ENCODE results near the gene ITGBL1.
A peak's percentile ranks its signal among the peaks of the same experiment; 100 is the strongest.

Gene ITGBL1

DNA sequence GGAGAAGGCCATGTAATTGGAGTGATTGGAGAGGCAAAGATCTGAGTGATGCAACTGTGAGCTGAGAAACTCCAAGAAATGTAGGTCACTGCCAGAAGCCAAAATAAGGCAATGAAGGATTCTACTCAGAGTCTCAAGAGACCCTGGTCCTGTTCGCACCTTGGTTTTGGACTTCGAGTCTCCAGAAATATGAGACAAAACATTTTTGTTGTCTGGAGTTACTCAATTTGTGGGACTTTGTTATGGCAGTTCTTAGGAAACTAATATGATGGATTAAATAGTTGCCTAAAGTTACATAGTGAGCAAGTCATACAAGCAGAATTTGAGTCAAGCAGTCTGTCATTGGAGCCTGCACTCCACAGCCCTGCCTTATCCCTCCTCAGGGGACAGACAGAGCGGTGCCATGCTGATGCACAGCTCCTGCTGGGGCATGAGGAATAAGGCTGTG is 104.2 kb downstream of the ITGBL1 start:
- no peak for DNase-seq

DNA sequence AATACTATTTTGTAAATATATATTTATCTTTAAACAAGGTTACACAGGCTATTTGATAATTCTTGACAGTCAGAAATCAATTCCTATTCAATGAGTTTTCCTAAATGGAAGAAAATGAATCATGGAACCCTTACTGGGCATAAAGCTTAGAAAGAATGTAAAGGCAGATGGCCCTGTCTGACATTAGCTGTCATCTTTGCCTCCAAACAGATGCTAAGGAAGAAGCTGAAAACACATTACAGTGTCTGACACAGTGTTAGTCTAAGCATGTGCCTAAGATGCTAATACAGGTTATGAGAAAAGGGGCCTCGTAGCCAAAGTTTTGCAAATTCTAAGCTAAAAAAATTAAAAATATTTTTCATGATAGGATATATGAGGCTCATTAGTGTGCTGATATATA is 112.8 kb downstream of the ITGBL1 start:
- DNase-seq, result no peak

DNA sequence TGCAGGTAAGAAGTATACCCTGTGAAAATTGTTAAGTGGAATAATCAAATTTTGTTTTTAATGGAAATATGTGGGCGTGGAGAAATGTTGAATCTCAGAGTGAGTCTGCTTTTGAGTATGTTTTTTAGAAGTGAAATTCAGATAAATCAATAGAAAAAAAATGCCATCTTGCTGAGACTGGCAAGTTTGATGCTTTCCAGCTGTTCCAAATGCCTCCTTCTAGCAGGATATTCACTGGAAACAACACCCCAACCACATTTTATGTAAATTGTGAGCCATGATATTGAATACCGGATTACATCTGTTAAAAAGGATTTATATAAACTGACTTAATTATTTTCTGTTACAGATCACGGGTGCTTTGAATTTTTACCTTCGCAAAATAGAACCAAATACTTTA is 115.4 kb downstream of the ITGBL1 start:
- no peak for DNase-seq

DNA sequence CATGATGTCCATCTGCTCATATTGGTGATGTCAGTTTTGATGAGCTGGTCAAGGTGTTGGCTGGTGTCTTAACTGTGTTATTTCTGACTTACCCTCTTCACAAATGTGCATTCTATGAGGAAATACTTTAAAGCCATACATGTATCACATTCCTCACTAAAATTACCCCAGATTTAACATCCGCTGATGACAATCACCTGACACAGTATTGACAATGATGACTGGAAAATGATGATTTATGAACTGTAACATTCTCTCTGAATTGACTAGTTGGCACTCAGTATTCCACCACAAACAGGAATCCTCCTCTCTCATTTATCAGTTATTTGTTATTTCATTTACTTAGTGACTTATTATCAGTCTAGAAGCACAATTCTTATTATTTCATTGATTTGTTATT is 117.3 kb downstream of the ITGBL1 start:
- DNase-seq, result no peak

DNA sequence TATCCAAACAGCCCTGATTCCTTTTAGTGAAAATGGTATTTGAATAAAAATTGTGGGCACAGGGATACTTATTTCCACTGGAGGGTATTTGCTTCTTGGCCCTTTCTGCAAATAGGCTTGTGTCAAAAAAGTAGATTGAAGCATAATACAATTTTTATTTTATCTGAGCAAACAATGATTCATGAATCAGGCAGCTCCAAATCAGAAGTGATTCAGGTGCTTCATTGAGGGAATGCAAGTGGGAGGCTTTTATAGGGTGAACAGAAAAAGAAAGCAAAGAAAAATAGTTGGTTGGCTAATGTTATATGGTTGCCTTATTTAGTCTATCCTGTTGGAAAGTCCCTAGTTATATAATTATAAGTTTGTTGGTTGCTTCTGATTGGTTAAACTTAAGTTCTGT is 117.9 kb downstream of the ITGBL1 start:
- DNase-seq, result no peak

DNA sequence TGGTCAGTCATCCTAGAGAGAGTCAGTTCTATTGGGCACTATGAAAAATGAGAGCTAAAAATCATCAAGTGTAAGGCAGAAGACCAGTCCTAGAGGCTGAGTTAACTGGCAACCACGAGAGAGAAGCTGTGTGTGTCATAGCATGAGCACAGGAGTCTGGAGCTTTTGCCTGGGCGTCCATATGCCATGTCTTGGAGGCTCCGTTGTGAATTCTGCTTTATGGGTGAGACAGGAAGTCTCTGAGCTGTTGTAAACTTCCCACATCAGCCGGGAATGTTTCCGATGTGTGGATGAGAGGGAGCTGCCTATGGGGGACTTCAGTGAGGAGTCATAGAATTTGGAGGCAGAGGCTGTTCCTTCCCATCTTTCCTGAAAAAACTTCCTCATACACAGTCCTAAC is 120.0 kb downstream of the ITGBL1 start:
- no peak for DNase-seq

DNA sequence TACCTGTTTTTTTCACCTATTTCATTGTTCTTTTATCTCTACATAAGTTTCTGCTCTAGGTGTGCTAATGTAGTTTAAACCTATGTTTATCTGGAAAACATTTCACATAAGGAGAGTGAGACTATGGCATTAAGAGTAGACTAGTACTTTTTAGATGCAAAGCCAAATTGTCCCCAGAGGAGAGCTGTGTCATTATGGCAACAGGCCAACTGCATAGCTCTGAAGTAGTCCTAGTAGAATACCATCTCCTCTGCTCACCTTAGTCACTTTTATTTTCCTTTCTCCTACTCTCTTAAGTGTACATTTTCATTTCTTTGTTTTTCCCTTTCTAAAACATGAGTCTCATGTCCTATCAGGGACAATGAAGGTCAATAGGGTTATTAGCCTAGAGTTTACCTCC is 123.1 kb downstream of the ITGBL1 start:
- DNase-seq, result no peak

DNA sequence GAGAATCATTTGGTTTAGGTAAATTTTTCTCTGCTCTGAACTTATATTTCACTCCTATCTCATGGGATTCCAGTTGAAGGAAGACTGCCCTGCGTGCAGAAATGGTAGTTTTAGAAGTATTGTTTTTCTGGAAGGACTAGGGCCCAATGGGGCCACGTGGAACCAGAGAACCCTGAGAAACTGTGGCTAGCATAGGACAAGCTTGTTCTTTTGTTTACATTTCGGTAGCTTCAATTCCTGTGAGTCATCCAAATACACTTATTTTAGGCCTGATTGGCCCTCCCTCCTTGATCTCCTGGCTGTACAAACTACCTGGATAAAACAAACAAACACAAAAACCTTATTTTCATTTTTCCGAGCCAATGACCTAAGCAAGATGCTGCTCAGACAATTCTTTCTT is 124.0 kb downstream of the ITGBL1 start:
- DNase-seq, result no peak

DNA sequence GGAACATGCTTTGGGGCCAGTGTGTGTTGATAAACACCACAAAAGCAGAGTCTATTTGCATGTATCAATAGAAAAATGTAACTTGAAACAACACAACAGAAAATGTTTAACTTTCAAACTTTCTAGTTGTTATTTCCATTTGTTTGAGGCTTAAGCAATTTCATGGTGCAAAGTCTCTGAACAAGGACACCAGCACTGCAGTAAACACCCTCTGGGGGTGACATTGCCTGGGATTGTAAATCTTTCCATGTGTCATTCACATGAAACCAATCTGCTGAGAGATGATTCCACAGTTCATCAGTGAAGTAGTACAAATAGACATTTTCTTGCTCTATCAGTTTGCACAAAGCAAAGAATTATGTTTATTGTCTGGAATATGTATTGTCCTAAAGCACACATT is 124.5 kb downstream of the ITGBL1 start:
- no peak for DNase-seq

DNA sequence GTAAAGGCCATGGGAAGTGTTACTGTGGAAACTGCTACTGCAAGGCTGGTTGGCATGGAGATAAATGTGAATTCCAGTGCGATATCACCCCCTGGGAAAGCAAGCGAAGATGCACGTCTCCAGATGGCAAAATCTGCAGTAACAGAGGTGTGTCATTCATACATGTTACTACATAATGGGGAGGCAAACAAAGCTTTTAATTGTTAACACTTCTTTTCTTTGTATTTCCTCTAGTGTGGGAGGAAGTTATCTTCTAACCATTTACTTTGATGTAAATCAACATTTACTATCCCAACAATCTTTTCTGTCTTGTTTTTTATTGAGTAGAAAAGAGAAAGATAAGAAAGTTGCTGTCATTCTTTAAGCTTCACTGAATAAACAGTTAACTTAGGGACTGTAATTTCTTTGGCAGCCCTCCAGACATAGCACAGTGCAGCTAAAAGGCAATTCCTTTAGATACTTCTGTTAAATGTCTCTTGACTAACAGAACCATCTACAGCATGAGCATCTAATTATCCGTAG is 126.9 kb downstream of the ITGBL1 start:
- DNase-seq, result peak in 5 of 51 donors; percentile 5 to 48 (median 7)

DNA sequence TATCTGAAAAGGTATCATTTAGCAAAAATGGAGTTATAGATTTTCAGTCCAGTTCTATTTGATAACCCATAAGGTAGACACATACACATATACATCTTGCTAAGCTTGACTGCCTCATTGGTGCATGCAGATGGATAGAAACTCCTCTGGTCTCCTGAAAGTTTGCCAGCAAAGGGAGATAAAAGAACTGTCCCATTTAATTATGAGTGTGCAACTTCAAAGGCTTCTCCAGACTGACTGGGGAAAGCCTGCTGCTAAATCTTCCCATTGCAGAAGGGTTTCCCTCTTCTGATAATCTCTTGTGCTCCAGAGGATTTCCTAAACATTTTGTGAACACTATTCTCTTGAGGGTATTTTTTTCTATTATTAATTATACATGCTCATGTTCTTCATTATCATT is 131.9 kb downstream of the ITGBL1 start:
- DNase-seq, result no peak

DNA sequence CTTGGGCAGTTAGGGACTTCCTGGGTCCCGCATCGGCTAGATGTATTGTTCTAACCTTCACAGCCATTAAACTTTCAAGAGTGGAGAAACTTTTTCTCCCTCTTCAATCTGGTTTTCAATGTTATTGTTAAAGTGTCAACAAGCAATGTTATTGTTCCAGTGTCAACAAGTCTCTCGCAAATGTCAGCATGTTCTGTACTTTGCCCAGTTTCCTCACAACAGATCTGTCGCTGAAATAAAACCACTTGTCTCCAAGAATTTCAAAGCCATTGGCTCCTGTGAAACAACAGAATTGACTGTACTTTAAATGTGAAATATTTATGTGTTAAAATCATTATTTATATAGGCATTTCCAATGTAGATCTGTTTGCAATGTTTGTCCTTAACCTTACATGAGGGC is 138.0 kb downstream of the ITGBL1 start:
- DNase-seq, result no peak

DNA sequence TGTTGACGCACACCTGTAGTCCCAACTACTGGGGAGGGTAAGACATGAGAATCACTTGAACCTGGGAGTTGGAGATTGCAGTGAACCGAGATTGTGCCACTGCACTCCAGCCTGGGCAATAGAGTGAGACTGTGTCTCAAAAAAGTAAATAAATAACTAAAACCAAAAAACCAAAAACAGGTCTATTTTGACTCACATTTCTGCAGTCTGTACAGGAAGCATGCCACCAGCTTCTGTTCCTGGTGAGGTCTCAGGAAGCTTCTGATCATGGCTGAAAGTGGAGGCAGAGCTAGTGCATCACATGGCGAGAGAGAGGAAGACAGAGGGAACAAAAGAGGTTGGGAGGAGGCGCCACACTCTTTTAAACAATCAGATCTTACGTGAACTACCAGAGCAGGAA is 142.5 kb downstream of the ITGBL1 start:
- DNase-seq, result no peak

DNA sequence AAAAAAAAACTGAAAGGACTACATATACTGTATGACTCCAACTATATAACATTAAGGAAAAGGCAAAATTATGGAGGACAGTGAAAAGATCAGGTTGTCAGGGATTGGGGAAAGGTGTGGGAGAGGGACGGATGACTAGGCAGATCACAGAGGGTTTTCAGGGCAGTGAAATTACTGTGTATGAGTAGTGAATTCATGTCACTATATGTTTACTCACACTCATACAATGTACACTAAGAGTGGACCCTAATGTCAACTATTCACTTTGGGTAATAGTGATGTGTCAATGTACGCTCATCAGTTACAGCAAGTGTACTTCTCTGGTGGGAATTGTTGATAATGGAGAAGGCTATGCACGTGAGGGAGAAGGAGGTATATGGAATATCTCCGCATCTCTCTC is 144.3 kb downstream of the ITGBL1 start:
- DNase-seq, result no peak

DNA sequence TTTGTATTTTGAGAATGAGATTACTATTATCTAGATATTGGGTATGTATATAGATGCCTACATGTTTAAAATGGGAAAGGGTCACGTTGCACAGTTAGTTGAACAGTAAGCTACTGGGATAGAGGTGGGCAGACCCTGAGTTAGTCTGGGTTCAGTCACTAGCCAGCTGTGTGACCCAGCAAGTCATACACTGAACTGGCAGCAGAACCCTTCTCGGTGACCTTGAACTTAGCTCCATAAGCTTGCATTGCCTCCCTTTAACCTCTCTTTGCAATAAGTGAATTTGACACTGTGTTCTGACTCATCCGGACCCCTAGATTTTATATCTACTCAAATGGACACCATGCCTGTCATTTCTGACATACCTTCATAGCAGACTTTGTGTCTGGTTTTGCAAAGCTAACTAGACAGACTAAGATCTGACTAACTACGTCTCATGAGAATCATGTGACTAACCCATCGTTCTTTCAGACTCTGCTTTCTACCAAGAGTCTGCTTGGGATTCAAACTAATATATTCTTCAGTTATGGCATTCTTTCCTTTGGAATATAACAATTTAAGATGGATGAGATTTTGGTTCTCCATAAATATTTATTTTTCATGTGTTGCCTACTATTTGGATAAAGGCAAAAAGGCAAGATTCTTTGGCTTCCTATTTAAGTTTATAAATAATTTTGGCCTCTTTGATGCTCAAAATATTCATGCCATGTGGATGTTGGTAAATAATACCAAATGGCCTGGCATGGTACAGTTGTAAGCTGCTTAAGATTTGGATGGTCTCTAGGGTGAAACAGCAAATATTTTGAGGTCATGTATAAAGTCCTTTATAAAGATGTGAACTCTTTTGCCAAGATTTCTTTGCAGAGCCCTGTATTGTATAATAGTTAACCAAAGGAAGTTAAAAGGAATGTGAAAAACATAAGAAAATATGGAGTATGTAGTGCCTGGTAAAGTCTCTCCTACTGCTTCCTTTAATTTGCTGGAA is 159.3 kb downstream of the ITGBL1 start:
- DNase-seq, result no peak

DNA sequence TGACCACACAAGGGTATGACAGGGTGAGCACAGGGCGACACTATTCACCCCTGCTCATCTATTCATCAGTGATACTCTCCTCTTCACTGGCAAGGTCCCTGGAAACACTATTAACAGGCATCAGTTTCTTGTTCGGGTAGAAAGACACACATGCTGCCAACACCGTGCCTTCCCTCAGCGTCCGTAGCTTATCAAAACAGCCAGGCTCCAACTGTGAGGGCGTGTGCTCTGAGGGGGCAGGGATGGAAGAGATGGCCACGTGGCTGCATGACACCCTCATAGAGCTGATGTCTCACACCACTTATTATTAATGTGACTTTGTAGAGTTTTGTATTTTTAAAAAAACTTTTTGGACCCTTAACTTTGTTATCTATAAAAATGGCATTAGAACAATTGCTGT is 160.3 kb downstream of the ITGBL1 start:
- no peak for DNase-seq

DNA sequence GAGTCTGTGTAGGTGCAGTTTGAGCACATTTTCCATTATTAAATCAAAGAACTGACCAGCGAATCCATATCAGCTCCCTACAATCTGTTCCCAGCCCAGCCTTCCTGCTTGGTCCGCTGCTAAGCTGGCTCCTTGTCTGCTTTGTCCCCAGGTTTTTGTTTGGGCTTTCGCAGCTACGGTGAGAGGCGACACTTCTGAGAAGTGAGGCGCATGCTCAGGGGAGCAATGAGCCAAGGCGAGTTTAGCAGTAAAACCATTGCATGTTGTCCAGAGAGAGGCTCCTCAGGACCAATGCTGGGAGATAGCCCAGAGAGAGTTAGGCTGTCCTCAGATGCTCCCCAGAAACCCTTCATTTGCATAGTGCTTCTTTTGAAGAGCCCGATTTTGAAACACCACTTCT is 162.0 kb downstream of the ITGBL1 start:
- DNase-seq, result peak in 3 of 51 donors; percentile 0 to 4 (median 1)

DNA sequence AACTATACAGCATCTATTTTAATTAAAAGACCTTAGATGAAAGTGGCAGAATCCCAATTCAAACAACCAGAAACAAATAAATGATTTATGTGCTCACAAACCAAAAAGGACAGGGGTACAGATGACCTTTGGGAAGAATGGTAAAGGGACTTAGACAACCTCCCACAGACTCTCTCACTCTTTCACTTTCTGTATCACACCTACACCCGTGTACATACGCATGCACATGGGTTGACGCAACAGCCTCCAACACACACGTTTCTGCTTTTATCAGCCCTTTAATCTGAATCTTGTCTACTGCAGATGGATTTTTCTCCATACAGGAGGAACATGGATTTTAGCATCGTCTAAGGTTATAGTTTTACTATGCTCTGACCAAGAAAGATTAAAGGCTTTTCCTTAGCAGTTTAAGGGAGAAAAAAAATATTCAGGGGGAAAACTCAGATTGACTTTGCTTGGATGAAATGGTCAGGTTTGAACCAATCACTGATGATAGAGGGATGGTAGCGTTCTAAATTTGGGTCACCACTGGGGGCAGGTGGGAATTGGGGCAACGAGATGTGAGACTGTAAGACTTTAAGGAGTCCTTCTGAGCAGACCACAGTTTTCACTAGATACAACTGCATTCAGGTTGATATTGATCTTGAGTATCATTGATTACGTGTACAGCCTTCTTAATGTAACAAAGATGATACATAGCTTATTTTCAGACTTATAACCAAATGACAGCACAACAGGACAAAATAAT is 166.1 kb downstream of the ITGBL1 start:
- DNase-seq, result no peak

DNA sequence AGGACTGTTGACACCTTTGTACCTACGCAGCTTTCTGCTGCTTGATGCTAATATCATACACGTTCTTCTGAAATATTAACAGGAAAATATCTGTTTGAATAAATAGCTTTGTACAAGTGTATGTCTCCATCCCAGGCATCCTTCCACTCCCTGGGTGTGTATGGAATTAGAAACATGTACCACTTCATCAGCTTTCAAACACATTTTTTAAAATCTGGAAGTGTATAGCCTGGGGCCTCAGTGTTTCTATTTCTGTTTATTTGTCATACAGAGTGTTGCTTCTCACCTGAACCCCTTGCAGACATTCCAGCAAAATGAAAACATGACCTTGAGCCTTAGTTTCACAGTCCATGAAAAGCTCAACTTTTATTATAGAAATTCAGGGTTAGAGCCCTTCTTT is 168.6 kb downstream of the ITGBL1 start:
- DNase-seq, result no peak

DNA sequence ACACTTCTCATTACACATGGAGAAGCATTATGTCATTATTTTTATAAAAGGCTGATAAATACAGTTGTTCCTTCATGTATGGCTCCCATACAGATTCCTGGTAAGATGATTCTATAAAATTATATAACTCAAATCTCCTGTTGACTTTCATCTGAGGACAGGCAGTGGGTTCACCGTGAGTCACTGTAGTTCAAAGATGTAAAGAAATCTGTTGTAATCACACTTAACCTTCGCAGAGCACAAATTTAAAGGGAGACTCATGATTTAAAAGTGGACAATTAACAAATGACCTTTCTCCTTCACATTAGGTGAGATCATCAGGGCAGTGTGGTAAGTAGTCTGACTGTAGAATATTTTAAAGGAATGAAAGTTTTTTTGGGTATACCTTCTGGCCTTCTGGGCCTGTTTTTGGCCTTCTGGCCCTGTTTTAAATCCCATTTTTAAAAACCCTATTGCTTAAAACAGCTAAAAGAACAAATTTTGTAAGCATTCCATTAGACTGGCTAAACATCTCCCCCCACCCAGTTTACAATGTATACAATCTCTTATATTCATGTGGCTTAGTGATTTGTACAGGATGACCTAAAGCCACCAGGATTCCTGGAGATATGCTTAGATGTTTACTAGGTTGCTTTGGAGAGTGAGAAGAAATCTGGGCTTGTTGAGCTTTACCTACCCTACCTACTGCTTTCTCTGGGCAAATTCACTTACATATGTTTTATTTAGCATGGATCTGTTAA is 171.2 kb downstream of the ITGBL1 start:
- DNase-seq, result no peak

DNA sequence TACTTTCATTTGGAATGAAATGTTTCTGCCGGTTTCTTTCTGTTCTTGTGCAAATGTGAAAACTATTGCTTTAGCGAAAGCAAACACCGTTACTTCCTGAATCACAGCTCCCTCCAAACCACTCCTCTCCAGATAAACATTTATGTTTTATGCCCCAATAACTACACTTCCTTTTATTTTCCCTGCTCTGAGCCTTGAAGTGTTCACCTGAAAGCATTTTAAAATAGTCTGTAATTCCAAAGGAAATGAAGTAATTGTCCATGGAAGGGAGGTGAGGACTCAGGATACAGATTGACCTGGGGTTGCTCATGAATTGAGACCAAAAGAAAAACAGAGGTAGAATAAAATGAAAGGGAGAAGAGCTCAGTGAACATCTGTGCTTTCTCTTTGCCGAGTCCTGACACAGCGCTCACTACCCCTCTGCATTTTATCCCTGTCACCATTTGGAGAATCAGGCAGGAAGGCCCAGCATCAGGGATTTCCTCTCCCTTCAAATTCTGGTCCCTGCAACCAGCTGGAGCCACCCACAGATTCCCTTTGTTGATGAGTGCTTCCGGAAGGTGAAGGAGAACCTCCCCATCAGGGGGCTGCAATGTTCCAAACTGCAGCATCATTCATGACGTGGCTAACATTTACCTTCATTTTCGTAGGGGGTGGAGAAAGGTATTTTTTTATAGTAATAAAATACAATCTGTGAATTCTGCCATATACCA is 171.9 kb downstream of the ITGBL1 start:
- peak in 3 of 51 donors; percentile 2 to 50 (median 13) for DNase-seq
